GM18511 (cell line): ENCODE results near the gene KPNA6.
A peak's percentile ranks its signal among the peaks of the same experiment; 100 is the strongest.

Experiments
- ATAC-seq: cut with Tn5 transposase; IDR thresholded peaks from one replicate; pipeline ENCODE4 v1.9.1; 2021; ENCODE audit warnings: mild to moderate bottlenecking, moderate library complexity; ENCODE audit not compliant: unreplicated experiment

Gene KPNA6

DNA sequence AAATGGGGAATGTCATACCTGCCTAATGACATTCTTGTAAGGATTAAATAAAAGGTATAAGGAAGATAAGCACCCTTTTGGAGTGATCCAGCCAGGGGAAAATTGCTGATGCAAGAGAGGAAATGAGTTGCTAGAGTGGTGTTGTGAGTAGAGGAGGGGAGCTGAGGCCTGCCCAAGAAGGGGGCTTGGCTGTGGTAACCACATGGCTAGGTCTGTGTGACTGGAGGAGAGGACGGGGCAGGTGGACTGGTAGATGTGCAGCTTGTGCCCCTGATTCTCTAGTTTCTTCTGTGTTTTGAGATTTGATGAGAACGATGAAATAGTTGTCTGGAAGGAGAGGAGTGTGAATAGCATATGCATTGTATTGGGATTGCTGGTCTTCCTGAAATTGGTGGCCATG lies 78.2 kb downstream of the KPNA6 start:
- no peak for ATAC-seq

DNA sequence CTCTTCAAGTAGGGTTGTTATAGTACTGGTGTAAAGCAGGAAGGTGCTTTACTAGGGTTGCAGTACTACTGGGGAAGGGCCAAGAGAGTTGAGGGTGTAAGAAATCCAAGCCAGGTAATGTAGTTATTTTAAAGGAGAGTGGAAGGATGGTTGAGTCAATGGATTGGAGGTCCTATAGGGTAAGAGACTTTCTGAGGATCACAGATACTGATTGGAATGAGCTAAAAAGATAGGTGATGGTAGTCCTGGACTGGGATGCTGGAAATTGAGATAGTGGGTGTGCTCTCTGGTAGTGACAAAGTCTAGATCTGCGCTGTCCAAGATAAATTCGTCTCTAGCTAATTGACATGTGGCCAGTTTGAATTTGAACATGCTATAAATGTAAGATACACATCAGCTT lies 78.6 kb downstream of the KPNA6 start:
- no peak for ATAC-seq

DNA sequence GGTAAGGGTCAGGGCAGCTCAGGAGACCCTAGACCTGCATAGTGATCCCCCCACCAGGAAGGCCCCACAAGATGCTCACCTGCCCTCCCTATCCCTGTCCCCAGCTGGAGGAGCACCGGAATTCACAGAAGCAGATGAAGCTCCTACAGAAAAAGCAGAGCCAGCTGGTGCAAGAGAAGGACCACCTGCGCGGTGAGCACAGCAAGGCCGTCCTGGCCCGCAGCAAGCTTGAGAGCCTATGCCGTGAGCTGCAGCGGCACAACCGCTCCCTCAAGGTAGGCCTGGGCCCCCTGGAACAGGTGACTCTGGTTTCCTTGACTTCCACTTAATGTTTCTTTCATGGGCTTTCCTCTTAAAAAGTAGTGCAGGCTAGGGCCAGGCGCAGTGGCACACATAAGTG lies 80.0 kb downstream of the KPNA6 start:
- ATAC-seq: no peak

DNA sequence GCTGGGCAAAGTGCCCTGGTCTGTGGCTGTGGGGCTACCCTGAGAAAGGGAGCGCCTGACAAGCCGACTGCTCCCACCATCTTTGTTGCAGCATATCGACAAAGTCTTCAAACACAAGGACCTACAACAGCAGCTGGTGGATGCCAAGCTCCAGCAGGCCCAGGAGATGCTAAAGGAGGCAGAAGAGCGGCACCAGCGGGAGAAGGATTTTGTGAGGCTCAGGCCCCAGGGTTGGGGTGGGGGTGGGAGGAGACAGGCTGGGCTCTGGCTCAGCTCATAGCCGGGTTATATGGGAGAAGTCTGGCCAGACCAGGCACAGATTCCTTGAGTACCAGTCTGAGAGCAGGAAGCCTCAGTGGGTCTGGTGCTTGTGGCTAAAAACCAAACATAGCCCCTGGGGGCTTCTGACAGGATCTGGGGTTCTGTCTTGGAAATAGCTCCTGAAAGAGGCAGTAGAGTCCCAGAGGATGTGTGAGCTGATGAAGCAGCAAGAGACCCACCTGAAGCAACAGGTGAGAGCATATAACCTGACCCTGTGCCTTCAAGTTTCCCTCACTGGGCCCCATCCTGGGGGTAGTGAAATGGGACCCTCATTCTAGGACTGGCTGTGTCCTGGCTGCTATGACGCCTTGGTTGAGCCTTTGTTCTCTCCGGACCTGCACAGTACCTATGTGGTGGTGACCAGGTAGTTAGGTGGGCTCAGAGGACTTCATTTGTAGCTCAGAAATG lies 84.5 kb downstream of the KPNA6 start:
- no peak for ATAC-seq

DNA sequence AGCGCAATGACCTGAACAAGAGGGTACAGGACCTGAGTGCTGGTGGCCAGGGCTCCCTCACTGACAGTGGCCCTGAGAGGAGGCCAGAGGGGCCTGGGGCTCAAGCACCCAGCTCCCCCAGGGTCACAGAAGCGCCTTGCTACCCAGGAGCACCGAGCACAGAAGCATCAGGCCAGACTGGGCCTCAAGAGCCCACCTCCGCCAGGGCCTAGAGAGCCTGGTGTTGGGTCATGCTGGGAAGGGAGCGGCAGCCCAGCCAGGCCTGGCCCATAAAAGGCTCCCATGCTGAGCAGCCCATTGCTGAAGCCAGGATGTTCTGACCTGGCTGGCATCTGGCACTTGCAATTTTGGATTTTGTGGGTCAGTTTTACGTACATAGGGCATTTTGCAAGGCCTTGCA lies 87.1 kb downstream of the KPNA6 start:
- ATAC-seq: no peak

DNA sequence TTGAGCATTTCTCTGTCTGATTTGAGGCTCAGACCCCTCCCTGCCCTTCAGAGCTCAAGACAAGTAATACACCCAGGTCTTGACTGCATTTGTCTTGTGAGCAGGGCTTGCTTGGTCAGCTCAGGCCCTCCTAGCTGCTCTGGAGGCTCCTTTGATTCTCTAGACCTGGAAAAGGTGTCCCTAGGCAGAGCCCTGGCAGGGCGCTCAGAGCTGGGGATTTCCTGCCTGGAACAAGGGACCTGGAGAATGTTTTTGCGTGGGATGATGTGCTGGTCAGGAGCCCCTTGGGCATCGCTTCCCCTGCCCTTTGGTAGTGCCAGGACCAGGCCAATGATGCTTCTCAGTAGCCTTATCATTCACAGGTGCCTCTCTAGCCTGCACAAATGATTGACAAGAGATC lies 87.7 kb downstream of the KPNA6 start:
- ATAC-seq: no peak

DNA sequence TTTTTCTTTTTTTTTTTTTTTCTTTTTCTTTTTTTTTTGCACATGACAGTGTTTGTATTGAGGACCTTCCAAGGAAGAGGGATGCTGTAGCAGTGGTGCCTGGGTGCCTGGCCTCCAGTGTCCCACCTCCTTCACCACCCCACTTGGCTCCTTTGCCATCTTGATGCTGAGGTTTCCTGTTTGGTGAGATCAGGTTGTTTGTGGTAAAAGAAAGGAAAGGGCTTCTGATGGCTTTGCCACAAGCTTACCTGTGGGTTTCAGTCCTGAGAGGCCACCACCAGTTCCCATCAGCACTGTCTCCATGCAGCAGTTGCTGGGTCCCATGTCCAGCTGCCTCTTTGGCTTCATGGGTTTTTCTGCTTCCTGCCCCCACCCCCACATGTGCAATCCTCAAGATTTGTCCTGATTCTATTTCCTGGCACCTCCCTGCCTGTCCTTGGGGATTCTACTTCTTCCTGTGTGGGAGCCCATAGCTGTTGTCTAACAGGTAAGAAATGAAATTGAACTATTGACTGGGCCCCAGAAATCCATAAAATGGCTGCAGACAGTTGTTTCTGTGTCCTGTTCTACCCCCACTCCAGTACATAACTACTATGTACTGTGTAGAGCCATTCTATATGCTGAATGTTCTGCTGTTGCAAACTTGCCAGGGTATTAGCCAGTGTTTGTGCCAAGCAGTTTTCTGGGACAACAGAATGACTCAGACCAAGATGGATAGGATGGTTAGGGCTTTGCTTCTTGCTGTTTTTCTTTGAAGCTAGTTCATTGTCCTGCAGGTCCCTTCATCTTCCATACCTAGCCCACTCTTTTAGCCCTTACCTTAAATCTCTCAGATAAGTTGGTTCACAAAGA lies 88.3 kb downstream of the KPNA6 start:
- ATAC-seq: no peak

DNA sequence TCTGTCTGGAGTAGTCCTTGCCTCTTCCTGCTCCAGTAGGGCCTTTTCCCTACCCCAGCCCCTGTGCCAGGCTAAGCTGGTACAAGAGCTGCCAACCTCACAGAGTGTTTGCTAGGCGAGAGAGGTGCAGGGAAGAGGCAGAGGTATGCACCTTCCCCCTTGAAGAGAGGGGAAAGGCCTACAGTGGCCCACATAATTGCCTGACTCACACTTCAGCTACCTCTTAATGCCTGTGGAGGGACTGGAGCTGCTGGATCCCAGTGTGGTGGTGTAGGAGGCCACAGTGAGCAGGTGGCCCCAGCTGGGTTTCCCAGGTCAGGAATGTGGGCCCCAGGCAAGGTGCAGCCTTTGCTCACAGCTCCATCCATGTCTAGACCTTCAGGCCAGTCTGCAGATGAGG lies 89.2 kb downstream of the KPNA6 start:
- no peak for ATAC-seq

DNA sequence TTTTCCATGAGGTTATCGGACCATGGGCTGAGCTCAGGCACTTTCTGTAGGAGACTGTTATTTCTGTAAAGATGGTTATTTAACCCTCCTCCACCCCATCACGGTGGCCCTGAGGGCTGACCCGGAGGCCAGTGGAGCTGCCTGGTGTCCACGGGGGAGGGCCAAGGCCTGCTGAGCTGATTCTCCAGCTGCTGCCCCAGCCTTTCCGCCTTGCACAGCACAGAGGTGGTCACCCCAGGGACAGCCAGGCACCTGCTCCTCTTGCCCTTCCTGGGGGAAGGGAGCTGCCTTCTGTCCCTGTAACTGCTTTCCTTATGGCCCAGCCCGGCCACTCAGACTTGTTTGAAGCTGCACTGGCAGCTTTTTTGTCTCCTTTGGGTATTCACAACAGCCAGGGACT lies 90.0 kb downstream of the KPNA6 start:
- ATAC-seq: no peak

DNA sequence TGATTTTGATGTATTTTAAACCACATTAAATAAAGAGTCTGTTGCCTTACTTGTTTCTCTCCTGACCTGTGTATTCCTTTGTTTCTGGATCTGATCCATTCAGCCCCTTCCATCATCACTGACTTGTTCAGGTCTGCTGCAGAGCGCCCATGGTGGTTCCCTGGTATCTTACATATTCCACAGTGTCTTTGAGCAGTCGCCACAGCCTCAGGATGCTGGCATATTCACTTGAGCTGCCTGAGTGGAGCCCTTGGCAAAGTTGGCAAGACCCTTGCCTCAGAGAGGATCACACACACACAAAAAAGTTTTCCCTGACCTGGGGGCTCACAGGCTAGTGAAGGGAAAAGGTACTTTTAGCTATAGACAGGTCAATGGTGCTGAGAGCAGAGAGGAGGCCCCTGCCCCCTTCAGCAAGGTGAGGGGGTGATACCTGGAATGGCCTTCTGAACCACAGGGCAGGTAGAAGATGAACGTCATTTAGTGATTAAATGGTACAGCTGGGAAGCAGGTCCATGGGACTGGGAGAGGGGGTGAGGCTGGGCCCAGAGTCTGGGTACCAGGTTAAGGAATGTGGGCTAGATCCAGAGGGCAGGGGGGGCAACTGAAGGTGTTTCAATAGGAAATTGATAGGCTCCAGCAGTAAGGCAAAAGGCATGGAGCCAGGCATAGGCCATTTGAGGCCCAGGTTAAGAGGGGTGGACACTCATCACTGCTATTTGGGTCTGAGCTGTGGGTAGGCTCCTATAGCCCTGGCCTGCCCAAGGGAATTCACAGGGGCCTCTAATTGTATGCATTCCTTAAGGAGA lies 90.6 kb downstream of the KPNA6 start:
- no peak for ATAC-seq

DNA sequence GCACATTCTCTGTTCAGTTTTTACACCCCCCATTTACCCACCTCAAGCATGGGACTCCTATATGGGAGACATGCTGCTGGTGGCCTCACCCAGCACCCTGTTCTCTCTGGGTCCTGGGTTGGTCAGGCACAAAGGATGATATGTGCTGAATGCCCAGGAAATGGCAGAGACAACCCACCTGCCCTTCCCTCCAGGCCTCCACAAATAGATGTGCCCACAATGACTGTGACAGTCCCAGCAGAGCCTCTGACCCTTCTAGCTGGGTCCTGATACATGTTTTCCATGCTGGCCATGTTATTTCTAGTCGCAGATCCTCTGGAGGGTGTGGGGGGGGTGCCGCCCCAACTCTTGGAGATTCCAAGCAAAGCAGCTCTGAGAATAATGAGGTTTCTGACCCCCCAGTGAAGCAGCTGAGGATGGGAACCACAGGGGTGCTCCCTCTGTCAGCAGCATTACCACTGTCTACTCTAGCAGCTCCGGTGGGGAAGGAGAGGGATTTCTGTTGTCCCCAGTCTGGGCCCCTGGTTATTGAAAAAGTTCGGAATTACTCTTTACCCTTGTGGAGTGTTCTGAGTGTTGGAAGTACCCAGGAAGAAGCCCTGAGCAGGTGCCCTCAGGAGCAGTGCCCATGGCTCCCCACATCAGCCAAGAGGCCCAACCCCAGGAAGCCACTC lies 91.3 kb downstream of the KPNA6 start:
- no peak for ATAC-seq

DNA sequence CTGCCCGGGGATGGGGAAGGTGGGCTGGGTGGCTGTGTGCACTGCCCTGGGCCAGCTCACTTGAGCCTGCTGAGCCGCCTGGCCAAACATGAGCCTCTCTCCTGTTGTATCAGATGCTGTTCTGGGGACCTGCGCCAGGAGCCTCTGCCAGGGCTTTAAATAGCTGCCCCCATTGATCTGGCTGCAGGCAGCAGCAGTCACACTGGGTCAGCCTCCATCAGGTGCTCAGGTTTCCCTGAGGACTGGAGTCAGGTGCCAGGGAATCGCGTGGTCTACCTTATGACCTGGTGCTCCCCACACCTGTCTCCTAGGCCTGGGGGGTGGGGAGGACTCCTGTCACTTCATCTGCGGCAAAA lies 91.8 kb downstream of the KPNA6 start:
- no peak for ATAC-seq

DNA sequence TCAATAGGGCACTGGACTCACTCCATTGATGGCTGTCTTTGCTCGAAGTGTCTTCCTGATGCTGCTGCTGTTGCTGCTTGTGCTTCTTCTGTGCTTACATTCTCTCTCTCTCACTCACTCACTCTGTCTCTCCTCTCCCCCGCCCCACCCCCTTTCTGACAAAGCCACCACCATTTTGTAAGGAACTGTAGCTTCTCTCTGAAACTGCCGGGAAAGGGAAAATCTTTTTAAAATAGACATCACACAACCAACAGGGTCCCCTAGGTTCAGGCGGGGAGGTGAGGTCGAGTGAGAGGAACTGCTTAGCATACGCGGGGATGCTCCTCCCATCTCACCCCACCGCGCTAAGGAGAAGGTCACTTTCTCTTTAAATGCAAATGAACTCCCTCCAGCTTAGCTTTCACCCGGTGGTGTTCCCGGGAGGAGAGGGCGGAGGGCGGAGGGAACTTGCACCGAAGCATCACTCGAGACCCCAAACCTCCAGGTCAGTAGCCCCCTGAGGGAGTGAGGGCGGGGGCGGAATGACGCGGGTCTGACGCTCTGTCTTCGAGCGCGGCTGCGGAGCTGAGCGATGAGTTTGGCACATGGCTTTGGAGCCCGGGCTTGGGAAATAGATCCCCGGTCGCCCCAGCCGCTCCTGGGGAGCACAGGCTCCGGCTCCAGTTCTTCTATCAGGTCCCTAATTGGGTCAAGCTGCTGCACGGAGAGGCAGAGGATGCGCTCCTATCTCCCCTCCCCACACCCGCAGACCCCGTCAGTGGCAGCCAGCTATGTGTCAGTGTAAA lies 92.6 kb downstream of the KPNA6 start, which contains the start of gene CCDC28B:
TSS of gene CCDC28B (plus strand) at position 370 of the 785 bp plus-strand sequence. CDS start 1,341 bp downstream, outside the sequence.
- ATAC-seq: peak; percentile 29

DNA sequence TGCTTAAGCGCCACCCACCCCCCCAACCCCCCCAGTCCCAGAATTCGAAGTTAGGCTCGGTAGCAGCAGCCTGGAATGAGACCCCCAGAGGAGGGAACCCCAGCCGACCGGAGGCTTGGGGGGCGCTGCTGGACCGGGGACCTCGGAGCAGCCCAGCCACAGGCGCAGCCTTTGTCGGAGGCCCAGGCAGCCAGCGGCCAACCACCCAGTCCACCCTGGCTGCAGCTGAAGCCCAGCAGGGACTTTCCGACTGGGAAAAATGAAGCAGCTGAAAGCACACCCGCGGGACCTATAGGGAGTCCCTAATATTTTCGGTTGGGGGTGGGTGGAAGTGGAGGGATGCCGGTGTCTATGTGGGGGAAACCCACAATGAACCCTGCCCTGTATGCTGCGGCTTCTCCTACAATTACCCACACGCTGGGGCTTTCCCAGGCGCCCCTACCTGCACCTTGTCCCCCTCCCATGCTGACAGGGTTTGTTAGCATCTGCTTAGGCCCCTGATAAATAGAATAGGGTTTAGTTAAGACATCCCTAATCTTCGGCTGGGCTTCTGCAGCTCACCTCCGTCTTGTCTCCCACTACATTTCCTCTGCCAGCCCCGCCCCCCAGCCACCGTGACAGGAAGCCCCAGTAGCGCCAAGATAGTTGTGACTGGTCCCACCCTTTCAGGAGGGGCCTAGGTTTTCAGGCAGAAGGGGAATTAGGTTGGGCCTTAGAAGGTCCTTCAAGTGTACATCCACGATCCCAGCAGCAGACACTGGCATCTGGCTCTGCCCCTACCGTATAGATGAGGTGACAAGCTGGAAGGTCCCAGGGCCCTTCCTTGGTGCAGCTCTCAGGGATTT lies 93.4 kb downstream of the KPNA6 start:
- ATAC-seq: peak; percentile 48

DNA sequence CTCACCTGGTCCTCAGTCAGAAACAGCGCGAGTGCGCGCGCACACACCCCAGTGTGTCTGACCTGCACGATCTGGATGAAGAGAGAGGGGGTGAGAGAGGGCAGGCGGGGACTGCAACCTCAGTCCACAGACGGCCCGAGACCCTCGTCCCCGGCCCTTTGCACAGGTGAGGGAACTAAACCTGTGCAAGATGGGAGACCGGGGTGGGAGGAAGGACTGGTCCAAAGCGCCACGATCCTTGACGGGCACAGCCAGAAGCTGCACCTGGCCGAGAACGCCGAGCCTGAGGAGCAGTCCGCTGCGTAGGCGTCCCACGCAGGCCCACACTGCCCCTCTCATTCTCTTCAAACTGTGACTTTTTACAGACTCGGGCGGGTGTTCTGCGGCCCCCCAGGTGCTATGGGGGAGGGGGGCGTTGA lies 97.1 kb downstream of the KPNA6 start:
- ATAC-seq: no peak

DNA sequence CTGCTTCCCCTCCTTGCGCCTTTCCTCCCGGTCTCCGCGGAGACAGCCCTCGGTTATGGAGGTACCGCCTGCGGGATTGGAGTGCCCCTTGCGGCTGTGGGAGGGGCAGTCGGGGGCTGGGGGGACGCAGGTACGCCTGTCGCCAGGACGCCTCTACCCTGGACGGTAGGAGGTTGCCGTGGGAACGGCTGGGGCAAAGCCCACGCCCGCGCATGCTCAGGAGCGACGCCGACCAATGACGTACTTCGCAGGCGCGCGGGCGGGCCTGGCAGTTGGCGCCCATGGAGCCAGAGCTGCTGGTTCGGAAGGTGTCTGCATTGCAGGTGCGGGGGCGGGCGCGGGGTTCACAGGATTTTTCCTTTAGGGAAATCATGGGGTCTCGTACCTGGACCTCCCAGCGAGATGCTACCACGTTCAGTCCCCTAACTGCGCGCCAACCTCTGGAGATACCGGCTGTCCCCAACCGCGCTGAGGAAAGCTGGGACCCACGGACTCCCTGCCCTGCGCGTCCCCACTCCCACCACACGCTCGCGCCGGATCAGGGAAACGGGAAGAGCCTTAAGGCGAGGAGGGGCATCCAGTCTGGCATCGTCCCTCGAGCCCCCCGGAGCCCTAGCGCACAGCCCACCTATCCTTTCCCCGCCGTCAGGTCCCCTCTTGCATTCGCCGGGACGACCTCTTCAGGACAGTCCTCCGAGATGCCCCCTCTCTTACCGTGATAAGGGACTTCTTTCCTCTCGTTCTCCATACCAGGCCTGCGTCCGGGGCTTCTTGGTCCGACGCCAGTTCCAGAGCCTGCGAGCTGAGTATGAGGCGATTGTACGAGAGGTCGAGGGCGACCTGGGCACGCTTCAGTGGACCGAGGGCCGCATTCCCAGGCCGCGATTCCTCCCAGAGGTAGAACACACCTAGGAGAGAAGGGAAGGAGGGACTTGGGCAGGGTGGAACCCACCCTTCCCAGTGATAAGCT lies 97.8 kb downstream of the KPNA6 start, which contains the start of gene IQCC:
TSS of gene IQCC (plus strand) at position 271 of the 970 bp plus-strand sequence. CDS start at position 282, 11 bp downstream.
- ATAC-seq: no peak

DNA sequence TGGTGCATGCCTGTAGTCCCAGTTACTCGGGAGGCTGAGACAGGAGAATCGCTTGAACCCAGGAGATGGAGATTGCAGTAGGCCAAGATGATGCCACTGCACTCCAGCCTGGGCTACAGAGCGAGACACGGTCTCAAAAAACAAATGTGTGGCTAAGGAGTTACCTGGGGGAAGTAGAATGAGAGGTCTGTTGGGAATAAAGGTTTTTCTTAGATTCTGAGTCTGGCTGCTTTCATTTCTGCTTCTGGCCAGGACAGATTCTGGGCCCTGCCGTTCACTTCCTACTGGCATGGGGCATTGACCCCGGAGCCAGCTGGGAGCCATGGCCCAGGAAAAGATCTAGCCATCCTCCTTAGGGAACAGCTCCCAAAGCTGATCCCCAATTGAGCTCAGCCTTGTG lies 100.6 kb downstream of the KPNA6 start:
- ATAC-seq: no peak

DNA sequence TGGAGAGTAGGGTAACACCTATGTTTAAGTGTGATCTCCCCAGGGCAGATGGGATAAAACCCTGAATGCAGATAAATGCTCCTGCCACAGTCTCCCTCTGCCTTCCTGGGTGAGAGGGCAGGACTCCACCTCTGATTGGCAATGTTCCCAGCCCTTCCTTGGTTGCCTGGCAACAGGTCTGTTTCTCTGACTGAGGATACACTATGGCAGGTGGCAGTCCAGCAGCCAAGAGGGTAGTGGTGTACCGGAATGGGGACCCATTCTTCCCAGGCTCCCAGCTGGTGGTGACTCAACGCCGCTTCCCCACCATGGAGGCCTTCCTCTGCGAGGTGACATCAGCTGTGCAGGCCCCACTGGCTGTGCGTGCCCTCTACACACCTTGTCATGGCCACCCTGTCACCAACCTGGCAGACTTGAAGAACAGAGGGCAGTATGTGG lies 101.1 kb downstream of the KPNA6 start, which contains the start of gene DCDC2B:
TSS of gene DCDC2B (plus strand) at position 199 of the 438 bp plus-strand sequence. CDS start at position 204, 5 bp downstream.
- ATAC-seq: no peak
